Stomach (tissue), 4 donors: ENCODE results near the gene KRT86.

Experiments used
- CTCF ChIP-seq, 7 experiments: fragments of 450-650 bp in 4 of 7; fragments of 200-600 bp in 3 of 7; sonication (generic) in 3 of 7; IDR thresholded peaks; one replicate each; pipeline ENCODE4 v1.5.1; 2016 to 2019; ENCODE audit warnings: antibody characterized with exemption in 7 of 7, control low read depth in 2 of 7, mild to moderate bottlenecking in 1 of 7
- EP300 ChIP-seq: sonication (generic); formaldehyde crosslinking; IDR thresholded peaks from one replicate; pipeline ENCODE4 v1.6.1; 2017; ENCODE audit warnings: antibody characterized with exemption

GRCh38 chr12:52227606-52228166, 46.8 kb upstream of the KRT86 start:
- TF ChIP-seq CTCF (IDR thresholded peaks at IDR 0.05) = no peak
- TF ChIP-seq EP300 = no peak
